Hepatocyte (in vitro differentiated cells): Measurements from ENCODE around the gene WDR59. TPM values are rescaled to one million over a fixed set of nuclear protein-coding genes. Genes with fewer than 3 reads are reported as not detected.
"Not testable (repeated sequence)": the region's sequence is repeated elsewhere in the genome, so short reads cannot be mapped to it uniquely, and the experiment has no call there.

ENCODE experiments used
- DNase-seq: peaks from one replicate; pipeline ENCODE4 v3.0.0-alpha.2; 2016; ENCODE audit warnings: low spot score
- H2AFZ ChIP-seq: fragments of 200-600 bp; sonication (generic); 2 replicates; pipeline ENCODE4 v1.6.0; 2016; ENCODE audit warnings: antibody characterized with exemption, mild to moderate bottlenecking
- H3K27ac ChIP-seq: fragments of 200-600 bp; sonication (generic); 2 replicates; pipeline ENCODE4 v1.5.1; 2016; ENCODE audit warnings: mild to moderate bottlenecking
- H3K27me3 ChIP-seq: fragments of 200-600 bp; sonication (generic); 2 replicates; pipeline ENCODE4 v1.6.1; 2016
- H3K36me3 ChIP-seq: fragments of 200-600 bp; sonication (generic); replicated peaks from 2 replicates; pipeline ENCODE4 v1.5.1; 2016; ENCODE audit warnings: low read depth; ENCODE audit not compliant: insufficient read depth
- H3K4me1 ChIP-seq: fragments of 200-600 bp; sonication (generic); 2 replicates; pipeline ENCODE4 v1.5.1; 2016; ENCODE audit warnings: mild to moderate bottlenecking, moderate library complexity; ENCODE audit not compliant: insufficient read depth
- H3K4me2 ChIP-seq: fragments of 200-600 bp; sonication (generic); 2 replicates; pipeline ENCODE4 v1.6.0; 2016
- H3K4me3 ChIP-seq: fragments of 200-600 bp; sonication (generic); 2 replicates; pipeline ENCODE4 v1.5.1; 2016; ENCODE audit warnings: mild to moderate bottlenecking
- H3K79me2 ChIP-seq: fragments of 200-600 bp; sonication (generic); 2 replicates; pipeline ENCODE4 v1.6.0; 2017; ENCODE audit warnings: mild to moderate bottlenecking
- H3K9me2 ChIP-seq: fragments of 200-600 bp; sonication (generic); replicated peaks from 2 replicates; pipeline ENCODE4 v1.6.0; 2017; ENCODE audit warnings: mild to moderate bottlenecking; ENCODE audit not compliant: insufficient read depth
- H3K9me3 ChIP-seq: fragments of 200-600 bp; sonication (generic); 2 replicates; pipeline ENCODE4 v1.5.1; 2016; ENCODE audit warnings: low read depth, mild to moderate bottlenecking
- H4K20me1 ChIP-seq: fragments of 200-600 bp; sonication (generic); 2 replicates; pipeline ENCODE4 v1.6.0; 2016; ENCODE audit warnings: mild to moderate bottlenecking; ENCODE audit not compliant: insufficient read depth, poor library complexity, severe bottlenecking
- EZH2 ChIP-seq: fragments of 200-600 bp; sonication (generic); IDR thresholded peaks from 2 replicates; pipeline ENCODE4 v1.6.1; 2016; ENCODE audit warnings: antibody characterized with exemption, mild to moderate bottlenecking, borderline replicate concordance
- EZH2phosphoT487 ChIP-seq: fragments of 200-600 bp; sonication (generic); IDR thresholded peaks from one replicate; pipeline ENCODE4 v1.6.1; 2018; ENCODE audit warnings: antibody characterized with exemption, mild to moderate bottlenecking, low read depth, moderate library complexity; ENCODE audit not compliant: unreplicated experiment, severe bottlenecking
- WGBS: methylation state at CpG from one replicate; pipeline ENCODE4 v1.1.6; 2016; ENCODE audit warnings: low lambda C conversion rate; ENCODE audit errors: missing lambda C conversion rate; 5-methylcytosine and 5-hydroxymethylcytosine counted together
- polyA plus RNA-seq: library from polyadenylated mRNA; unstranded; fragments of >200 nt; fragmentation: Nextera tagmentation; extraction: Ambion mirVana; gene quantifications from 2 replicates; pipeline ENCODE4 v1.2.1, GENCODE V29; 2016
- total RNA-seq: library from RNA; depleted of rRNA; stranded (reverse); fragments of >200 nt; gene quantifications from 2 replicates; pipeline ENCODE4 v1.2.3, GENCODE V29; 2014
- TF ChIP-seq, protein P1 (sequence below): fragments of 200-600 bp; sonication (generic); IDR thresholded peaks from 2 replicates; pipeline ENCODE4 v1.5.1; 2016; ENCODE audit warnings: antibody characterized with exemption, mild to moderate bottlenecking; ENCODE audit not compliant: poor library complexity

The WDR59 gene
- total and polyA plus RNA-seq, 2 experiments from 2014 or later = 32.8 to 35.7 TPM

- H3K36me3 ChIP-seq = no peaks in the 10 kb centered on the region
- peak overlapping the region; percentile 65 for H3K4me2 ChIP-seq
- no peaks in the 10 kb centered on the region for H3K9me2 ChIP-seq
- peak; percentile 76 for DNase-seq
- TF ChIP-seq EZH2phosphoT487 (no peak), EZH2 (no peak)
- TF ChIP-seq, protein P1, sequence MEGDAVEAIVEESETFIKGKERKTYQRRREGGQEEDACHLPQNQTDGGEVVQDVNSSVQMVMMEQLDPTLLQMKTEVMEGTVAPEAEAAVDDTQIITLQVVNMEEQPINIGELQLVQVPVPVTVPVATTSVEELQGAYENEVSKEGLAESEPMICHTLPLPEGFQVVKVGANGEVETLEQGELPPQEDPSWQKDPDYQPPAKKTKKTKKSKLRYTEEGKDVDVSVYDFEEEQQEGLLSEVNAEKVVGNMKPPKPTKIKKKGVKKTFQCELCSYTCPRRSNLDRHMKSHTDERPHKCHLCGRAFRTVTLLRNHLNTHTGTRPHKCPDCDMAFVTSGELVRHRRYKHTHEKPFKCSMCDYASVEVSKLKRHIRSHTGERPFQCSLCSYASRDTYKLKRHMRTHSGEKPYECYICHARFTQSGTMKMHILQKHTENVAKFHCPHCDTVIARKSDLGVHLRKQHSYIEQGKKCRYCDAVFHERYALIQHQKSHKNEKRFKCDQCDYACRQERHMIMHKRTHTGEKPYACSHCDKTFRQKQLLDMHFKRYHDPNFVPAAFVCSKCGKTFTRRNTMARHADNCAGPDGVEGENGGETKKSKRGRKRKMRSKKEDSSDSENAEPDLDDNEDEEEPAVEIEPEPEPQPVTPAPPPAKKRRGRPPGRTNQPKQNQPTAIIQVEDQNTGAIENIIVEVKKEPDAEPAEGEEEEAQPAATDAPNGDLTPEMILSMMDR = no peak
- H3K9me3 ChIP-seq = no peaks in the 10 kb centered on the region
- H3K4me1 ChIP-seq = peaks cover 12% of the 10 kb centered on the region
- H3K27ac ChIP-seq = peak overlapping the region; percentile 82
- no peaks in the 10 kb centered on the region for H4K20me1 ChIP-seq
- no peaks in the 10 kb centered on the region for H3K27me3 ChIP-seq
- H3K4me3 ChIP-seq = no peak overlapping the region
- no peaks in the 10 kb centered on the region for H3K79me2 ChIP-seq
- no peak overlapping the region for H2AFZ ChIP-seq
- 41% methylated on average over 13 of the region's 13 CpGs for WGBS
Measured at GRCh38 chr16:74991593-74992403, 6.9 kb upstream of the WDR59 start.

DNA sequence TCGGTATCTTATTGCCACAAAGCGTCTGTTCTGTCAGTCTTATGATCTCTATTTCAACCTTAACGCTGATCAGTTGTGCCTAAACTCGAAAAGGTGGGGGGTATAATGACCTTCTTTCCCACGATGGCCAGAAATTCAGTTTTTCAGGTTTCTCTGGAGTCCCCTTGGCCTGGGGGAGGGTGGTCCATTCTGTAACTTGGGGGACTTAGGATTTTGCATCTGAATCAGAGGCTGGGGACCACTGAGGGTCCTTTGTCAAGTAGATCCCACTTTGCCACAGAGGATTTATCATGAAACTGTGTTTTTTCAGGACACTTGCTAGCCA is 6.3 kb upstream of the WDR59 start:
- Histone ChIP-seq H3K9me3 (no peaks in the 10 kb centered on the region), H3K27me3 (no peaks in the 10 kb centered on the region), H3K27ac (peak overlapping the region; percentile 82), H3K9me2 (no peaks in the 10 kb centered on the region), H3K4me2 (peak overlapping the region; percentile 57), H3K4me1 (peaks cover 12% of the 10 kb centered on the region), H3K4me3 (no peak overlapping the region), H3K36me3 (no peaks in the 10 kb centered on the region), H2AFZ (no peak overlapping the region), H3K79me2 (no peaks in the 10 kb centered on the region), H4K20me1 (no peaks in the 10 kb centered on the region)
- 62% methylated on average over 5 of the region's 5 CpGs for WGBS
- DNase-seq = no peak
- no peak for TF ChIP-seq EZH2
- TF ChIP-seq, protein P1 = no peak
- no peak for TF ChIP-seq EZH2phosphoT487

DNA sequence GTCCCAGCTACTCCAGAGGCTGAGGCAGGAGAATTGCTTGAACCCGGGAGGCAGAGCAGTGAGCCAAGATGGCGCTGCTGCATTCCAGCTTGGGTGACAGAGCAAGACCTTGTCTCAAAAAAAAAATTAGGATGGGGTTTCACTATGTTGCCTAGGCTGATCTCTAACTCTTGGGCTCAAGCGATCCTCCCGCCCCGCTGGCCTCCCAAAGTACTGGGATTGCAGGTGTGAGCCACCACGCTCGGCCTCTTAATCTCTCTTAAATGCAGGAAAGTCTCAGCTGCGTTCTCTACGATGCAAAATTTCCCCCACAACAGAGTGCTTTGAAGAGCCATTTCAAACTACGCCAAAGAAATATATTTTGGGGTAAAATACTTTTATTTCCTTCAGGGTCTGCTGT is 5.9 kb upstream of the WDR59 start:
- H3K9me3 ChIP-seq = no peaks in the 10 kb centered on the region
- H3K36me3 ChIP-seq = no peaks in the 10 kb centered on the region
- no peak overlapping the region for H2AFZ ChIP-seq
- 99% methylated on average over 10 of the region's 10 CpGs for WGBS
- H3K27ac ChIP-seq = peak overlapping the region; percentile 82
- TF ChIP-seq EZH2 = no peak
- TF ChIP-seq EZH2phosphoT487 = no peak
- TF ChIP-seq, protein P1 = no peak
- peaks cover 12% of the 10 kb centered on the region for H3K4me1 ChIP-seq
- DNase-seq = no peak
- no peaks in the 10 kb centered on the region for H3K9me2 ChIP-seq
- no peaks in the 10 kb centered on the region for H3K27me3 ChIP-seq
- H3K79me2 ChIP-seq = no peaks in the 10 kb centered on the region
- no peak overlapping the region for H3K4me3 ChIP-seq
- no peaks in the 10 kb centered on the region for H4K20me1 ChIP-seq
- H3K4me2 ChIP-seq = no peak overlapping the region

DNA sequence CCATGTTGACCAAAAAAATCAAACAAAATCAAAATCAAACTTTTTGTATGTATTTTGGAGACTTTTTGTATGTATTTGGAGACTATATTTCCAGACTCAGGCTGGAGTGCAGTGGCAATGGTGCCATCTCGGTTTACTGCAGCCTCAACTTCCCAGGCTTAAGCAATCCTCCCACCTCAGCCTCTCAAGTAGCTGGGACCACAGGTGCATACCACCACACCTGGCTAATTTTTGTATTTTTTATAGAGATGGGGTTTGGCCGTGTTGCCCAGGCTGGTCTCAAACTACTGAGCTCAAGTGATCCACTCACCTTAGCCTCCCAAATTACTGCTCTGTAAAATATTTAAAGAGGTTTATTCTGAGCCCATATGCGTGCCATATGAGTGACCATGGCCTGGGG is 4.9 kb upstream of the WDR59 start:
- H3K79me2 ChIP-seq = not testable (repeated sequence)
- 94% methylated on average over 3 of the region's 3 CpGs for WGBS

More for the DNA sequence above, 4.9 kb upstream of the WDR59 start:
- not testable (repeated sequence) for H3K4me3 ChIP-seq, H3K9me2 ChIP-seq, H3K9me3 ChIP-seq, H3K36me3 ChIP-seq, H3K27ac ChIP-seq, H4K20me1 ChIP-seq, H2AFZ ChIP-seq, H3K4me2 ChIP-seq, H3K27me3 ChIP-seq, DNase-seq
- H3K4me1 ChIP-seq = peaks cover 12% of the 10 kb centered on the region
